M059J (cell line): ENCODE results near the gene SCUBE1. TPM values are rescaled to one million over a fixed set of nuclear protein-coding genes. Genes with fewer than 3 reads are reported as not detected.

Source experiments
- DNase-seq: peaks from one replicate; pipeline ENCODE4 v3.0.0-alpha.2; 2012; ENCODE audit warnings: low read depth
- total RNA-seq: library from RNA; depleted of rRNA; stranded (reverse); fragments of >200 nt; shearing (Covaris generic); gene quantifications from 2 replicates; pipeline ENCODE4 v1.2.3, GENCODE V29; 2014

The SCUBE1 gene
- total RNA-seq, 1 experiment from 2014 or later: 17.4 TPM

- DNase-seq: no peak
Observed at GRCh38 chr22:43277987-43278601, 65.1 kb downstream of the SCUBE1 start.

DNA sequence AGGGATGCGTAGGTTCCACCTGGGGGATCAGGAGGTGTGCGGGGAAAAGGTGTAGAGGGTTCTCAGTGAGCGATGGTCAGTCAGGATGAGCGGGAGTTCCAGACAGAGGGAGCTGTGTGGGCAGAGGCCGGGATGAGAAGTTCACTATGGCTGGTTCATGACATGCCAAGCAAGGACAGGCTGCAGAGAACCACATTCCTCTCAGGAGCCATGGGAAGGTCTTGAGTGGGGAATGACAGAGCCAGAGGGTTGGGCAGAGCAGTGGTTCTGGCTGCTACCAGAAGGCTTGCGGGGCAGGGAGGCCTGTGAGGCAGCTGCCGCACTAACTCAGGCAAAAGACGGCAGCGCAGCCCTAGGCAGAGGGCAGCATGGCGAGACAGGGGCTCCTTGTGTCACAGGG is 66.1 kb downstream of the SCUBE1 start:
- peak; percentile 52 for DNase-seq

- peak; percentile 93 for DNase-seq
Observed at GRCh38 chr22:43276321-43276720, 66.9 kb downstream of the SCUBE1 start.

DNA sequence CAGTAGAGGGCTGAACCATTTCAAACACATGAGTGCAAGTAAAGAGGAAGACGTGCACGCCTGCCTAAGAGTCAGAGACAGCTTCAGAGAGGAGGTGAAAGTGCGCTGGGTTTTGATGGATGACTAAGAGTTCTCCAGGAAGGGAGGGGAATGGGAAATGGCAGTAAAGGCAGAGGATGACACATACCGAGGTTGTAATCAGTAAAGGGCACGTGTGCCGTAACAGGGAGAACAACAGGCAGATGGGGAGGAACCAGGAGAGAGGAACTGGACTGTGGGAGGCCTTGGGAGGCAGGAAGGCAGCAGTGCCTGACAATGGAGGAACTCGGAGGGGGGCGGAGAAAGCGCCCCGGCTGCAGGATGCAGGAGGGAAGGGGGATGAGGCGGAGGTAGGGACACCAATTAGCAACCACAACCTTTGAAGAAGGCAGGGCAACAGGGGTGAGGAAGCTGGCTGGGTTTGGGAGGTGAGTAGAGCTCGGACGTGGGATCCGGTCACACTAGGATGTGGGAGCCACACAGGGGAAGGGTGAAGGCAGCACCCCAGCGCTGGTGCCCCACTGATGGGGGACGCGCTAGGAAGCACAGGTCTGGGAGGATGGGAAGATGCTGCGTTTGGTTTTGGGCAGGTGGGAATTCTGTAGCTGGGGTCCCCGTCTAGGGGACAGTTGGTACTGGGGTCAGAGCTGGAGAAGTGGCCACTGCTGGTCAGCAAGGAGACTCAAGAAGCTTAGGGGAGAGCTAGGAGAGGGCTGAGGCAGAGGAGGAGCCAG is 67.4 kb downstream of the SCUBE1 start:
- DNase-seq: peak; percentile 87

DNA sequence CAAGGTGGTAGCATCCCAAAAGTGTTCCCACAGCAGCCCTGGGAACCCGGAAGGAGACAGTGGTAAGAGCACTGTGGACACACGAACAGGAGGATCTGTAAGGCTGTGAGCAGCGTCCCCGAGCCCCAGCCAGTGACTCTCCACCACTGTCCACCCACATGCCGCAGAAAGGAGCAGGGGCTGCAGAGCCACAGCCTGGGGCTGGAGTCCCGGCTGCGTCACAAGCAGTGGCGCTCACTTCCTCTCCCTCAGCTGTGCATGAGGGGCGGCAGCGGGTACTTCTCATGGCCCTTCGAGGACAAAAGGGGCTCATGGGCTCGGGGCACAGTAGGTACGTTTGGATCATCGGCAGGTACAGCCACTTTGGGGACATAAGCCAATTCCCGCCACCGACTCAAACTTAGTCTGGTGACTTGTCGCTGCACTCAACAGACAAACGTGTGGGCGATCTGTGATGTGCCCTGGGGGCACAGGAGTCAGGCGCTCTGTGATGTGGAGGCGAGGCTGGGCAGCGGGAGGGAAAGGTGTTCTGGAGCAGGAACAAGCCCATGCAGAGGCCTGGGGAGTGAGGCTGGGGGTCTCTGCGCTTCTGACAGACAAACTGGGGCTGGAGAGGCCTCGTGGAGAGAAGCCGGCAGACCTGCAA is 68.5 kb downstream of the SCUBE1 start:
- no peak for DNase-seq

DNA sequence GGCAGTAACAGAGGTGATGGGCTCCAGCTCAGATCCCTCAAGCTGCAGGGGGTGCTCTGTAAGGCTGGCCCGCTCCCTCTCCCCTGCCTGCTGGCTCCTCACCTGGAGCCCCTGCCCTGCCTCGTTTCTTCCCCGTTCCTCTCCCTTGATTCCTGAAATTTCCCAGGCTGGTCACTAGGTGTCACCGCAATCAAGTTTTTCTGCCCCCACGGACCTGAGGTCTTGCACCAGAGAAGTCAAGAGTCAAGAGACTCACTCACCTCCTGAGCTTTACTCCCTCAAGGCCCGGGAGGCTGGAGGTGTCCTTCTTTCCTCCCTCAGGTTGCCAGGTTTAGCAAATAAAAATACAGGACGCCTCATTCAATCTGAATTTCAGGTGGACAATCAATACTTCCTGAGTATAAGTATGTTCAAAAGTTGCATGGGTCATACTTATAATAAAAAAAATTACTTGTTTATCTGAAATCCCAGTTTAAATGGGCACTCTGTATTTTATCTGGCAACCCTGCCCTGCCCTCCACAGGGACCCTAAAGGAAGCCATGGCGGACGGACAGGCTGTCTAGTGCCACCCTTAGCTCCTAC is 69.2 kb downstream of the SCUBE1 start:
- DNase-seq: peak; percentile 61

- no peak for DNase-seq
Observed at GRCh38 chr22:43272869-43273318, 70.3 kb downstream of the SCUBE1 start.

DNA sequence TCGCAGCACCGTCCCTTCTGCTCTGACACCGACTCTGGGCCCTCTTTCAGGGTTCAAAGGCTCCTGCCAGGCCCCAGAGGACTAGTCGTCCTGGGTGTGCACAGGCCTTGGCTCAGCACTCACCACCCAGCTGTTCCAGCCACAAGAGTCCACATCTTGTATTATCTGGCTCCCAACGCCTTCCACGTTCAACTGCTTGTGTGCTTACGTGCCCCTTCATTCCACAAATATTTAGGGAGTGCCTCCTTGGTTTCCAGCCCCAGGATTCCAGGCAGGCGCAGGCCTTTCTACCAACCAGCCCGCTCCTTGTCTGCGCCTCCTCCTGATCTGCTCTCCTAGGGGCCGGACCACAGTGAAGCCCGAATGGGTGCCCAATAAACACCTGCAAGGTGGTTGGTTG is 70.9 kb downstream of the SCUBE1 start:
- DNase-seq: no peak

DNA sequence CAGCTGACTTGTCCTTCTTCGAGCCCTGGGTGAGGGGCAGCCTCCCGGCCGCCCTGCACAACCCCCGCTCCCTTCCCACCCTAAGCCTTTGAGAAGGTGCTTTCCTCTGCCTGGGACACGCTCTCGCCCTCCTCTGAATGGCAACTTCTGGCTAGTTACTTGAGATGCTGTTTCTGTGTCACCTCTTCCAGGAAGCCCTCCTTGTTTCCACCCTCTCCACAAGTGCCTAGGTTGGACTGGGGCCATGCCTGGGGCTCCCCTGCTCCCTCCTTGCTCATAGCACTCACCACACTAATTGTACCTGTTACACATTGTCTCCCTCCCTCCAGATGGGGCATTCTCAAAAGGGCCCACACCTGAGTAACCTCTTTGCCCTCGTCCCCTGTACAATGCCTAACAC is 72.2 kb downstream of the SCUBE1 start:
- DNase-seq: no peak

GRCh38 chr22:43270314-43270908 is 72.8 kb downstream of the SCUBE1 start:
- no peak for DNase-seq

GRCh38 chr22:43269646-43270045 is 73.5 kb downstream of the SCUBE1 start:
- DNase-seq: no peak

DNA sequence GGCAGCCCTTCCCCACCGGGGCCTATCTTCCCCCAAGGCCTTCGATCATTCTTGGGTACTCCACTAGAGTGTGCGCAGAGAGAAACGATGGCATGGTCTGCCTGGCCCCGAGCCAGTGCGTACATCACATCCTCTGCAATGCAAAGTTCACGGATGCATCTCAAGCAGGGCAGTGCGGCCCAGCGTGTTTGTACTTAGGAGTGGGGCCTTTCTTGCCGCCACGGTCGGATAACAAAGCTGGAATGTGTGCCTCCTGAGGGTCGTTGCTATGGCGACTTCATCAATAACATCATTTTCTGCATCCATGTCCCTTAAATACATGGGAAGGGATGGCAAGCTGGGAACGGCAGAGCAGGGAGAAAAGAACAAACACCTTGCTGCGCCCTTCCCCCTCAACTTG is 73.9 kb downstream of the SCUBE1 start:
- DNase-seq: no peak

- no peak for DNase-seq
Observed at GRCh38 chr22:43267981-43268660, 75.1 kb downstream of the SCUBE1 start.

DNA sequence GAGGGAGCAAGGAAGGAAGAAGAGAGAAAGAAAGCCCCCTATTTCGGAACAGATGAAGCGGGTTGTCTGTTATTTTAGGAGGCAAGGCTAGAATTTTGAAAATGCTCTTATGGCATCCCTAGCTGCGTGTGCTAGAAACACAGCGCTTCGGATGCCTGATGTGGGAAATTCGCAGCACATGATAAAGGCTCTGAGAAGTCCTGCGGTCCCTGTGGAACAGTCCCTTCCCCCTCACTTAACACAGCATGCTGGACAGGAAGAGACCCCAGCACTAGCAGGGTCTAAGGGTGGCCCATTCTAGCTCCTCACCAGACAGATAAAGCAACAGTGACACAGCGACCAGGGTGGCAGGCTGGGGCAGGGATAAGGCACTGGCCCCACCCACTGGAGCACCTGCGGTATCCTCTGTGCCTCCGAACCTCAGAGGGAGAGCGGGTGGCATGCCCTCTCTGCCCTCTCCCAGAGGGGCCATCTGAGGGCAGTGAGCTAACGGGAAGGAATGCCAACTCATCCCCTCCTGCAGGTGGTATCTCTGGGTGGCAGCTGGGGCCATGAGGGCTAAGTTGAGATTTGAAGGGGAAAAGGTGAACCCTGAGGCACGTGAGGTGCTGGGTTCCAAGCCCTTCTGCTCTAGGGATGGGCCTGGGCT is 75.7 kb downstream of the SCUBE1 start:
- no peak for DNase-seq

DNA sequence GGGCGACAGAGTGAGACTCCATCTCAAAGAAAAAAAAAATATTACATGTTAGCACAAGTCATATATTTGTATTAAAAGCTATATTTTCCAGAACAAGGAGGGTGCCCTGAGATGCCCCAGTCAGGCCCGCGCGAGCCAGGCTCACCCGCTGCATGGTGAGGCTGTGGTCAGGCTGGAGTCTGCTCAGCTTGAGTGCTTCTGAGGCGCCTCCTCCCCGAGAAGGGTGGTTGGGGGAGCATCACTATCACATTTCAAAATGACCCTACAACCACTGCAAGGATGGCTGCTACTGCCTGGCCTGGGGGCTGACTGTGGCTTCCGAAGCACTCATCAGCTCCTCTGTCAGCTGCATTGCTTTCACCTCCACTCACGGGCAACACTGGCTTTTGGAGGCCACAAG is 77.1 kb downstream of the SCUBE1 start:
- no peak for DNase-seq

GRCh38 chr22:43263645-43264514 is 79.3 kb downstream of the SCUBE1 start:
- peak; percentile 88 for DNase-seq

DNA sequence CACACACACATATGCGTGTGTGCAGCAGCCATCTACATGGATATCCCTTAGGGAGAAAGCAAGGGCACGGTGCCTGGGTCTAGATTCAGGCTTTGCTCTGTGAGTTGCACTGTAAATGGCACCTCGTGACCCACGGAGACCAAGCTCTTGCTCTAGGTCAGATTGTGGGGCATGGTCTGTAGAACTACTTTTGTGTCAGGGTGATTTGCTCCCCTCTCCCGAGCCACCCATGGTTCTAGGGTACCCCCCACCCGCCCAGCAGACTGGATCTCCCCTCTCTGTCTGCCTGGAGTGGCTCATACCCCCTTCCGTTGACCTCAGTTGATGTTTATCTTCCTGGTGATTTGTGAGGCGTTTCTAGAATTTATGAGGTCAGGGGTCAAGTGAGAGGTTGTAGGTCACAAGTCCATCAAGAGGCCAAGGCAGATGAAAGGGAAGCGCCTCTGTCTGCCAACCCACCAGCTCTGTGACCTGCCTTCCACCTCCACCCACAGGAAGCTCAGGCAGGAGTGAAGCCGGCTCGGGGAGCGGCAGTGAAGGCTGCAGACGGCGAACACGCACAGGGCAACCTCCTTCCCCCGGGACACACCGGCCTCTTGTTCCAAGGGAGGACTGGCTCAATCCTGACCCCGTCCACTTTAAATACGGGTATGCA is 80.1 kb downstream of the SCUBE1 start:
- DNase-seq: no peak

- no peak for DNase-seq
Observed at GRCh38 chr22:43260331-43261231, 82.6 kb downstream of the SCUBE1 start.
